ACHN (cell line): ENCODE results near the gene PEX6.
"Not testable (repeated sequence)": the region's sequence is repeated elsewhere in the genome, so short reads cannot be mapped to it uniquely, and the experiment has no call there.

Experiments
- DNase-seq: peaks from one replicate; pipeline ENCODE4 v3.0.0-alpha.2; 2015
- in situ Hi-C: cut with HindIII; loops from 2 replicates; pipeline ENCODE4 v1.10.0; 2017; ENCODE audit warnings: low sequenced_read_pairs, low pct_ligation_motif_present, low pct_unique_long_range_greater_than_20kb

PEX6 gene

GRCh38 chr6:42969934-42970333, 9.0 kb downstream of the PEX6 start:
- in situ Hi-C loops = no loop called here
- no peak for DNase-seq

- in situ Hi-C loops = no loop called here
- DNase-seq = no peak
Observed at GRCh38 chr6:42969431-42969830, 9.6 kb downstream of the PEX6 start.

DNA sequence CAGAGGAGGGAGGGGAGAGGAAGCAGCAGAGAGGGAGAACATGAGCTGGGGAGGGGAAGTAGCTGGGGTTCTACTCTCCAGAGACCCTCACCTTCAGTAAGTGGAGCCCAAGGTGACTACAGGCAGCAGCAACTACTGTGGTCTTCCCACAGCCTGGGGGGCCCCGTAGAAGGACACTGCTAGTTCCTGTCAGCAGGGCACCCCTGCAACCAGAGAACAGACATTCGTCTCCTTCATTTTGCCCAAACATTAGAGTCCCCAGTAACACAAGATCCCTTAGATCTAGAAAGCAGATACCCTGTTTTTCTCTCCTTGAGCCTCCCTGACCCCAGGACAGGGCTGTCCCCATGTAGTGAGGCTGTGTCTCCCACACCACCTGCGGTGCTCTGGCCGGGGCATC, 10.2 kb downstream of the PEX6 start:
- DNase-seq = no peak
- in situ Hi-C loops = no loop called here

DNA sequence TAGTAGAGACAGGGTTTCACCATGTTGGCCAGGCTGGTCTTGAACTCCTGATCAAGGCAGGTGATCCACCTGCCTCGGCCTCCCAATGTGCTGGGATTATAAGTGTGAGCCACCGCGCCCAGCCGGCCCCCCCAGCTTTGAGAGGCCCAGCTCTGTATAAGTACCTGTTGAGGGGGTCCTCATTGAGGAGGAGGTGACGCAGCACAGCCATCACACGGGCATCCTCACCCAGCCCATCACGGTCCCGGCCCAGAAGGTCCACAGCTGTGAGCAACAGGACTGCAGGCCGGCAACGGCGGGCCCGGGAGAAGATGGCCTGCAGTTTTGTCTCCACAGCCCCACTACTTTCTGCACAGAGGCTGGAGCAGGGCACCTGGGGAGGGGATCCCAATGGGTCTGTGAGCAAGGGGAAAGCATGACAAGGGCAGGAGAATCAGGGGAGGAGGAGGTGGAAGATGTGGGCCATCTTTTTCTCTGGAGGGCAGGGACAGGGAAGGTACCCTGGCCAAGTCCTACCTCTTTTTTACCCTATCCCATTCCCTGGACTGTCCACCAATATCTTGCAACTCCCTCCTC, 10.8 kb downstream of the PEX6 start:
- in situ Hi-C loops = no loop called here
- no peak for DNase-seq

DNA sequence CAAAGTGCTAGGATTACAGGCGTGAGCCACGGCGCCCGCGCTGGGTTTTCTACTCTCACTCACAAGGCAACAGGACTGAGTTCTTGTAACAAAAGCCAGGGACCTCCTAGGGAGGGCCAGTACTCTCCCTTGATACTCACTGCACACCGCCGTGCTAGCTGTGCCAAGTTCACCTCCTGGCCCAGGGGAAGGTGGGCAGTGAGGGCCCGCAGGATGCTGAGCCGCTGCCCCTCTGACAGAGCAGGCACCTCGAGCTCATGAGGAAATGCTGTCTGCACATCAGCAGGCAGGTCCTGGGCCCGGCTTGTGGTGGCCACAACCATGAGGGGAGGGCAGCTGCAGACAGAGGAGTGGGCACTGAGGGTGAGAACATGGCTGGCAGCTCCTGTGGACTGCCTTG, 11.8 kb downstream of the PEX6 start:
- in situ Hi-C loops = no loop called here
- no peak for DNase-seq

DNA sequence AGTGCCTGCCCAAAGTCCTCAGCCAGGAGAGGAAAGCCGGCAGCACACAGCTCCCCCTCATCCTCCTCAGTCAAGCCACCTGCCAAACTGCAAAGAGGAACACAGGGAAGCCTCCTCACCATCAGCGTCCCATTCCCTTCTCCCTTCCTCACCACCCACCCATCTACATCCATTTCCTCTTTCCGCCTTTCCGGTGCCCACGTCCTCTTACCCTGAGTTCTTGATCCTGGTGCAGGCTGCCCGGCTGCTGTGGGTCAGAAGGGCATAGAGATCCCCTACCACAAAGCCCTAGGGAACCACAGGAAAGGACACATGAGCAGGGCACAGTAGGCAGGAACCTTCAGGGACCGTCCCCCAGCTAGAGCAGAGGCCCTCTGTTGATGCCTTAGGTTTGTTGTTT, 12.4 kb downstream of the PEX6 start:
- in situ Hi-C loops = no loop called here
- DNase-seq = no peak

DNA sequence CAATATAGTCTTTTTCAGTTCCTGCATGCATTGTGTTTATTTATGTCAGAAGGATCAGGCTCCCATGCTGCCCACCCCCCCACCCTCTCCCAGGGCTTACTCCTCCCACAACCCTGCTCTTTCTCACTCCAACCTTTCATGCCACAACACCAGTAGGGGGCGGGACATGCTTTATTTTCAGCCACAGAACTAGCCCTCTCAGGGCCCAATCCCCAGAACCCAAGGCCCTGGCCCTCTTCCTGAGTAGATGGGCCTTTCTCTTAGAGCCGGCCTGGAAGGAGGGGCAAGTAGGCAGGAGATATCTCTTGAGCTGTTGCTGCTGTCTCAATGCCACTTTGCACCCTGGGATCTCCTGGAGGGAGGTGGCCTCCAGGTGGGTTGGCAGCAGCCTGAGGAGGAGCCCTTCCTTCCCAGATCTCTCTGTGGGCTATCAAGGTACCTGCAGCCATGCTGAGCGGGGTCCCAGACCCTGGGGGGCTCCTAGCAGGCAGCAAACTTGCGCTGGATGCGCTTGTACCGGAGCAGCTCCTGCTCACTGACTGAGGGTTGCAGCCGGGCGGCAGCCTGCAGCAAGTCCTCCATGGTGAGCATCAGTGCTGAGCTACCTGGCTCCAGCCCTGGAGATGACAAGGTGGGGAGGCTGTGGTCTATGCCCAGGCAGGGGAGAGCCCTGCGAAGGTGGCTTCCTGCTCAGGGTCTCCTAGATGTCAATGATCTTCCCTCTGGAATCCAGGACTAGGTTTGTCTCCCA, 15.0 kb downstream of the PEX6 start:
- in situ Hi-C loops = no loop called here
- peak; percentile 63 for DNase-seq

GRCh38 chr6:42963179-42963854, 15.7 kb downstream of the PEX6 start:
- in situ Hi-C loops = no loop called here

DNA sequence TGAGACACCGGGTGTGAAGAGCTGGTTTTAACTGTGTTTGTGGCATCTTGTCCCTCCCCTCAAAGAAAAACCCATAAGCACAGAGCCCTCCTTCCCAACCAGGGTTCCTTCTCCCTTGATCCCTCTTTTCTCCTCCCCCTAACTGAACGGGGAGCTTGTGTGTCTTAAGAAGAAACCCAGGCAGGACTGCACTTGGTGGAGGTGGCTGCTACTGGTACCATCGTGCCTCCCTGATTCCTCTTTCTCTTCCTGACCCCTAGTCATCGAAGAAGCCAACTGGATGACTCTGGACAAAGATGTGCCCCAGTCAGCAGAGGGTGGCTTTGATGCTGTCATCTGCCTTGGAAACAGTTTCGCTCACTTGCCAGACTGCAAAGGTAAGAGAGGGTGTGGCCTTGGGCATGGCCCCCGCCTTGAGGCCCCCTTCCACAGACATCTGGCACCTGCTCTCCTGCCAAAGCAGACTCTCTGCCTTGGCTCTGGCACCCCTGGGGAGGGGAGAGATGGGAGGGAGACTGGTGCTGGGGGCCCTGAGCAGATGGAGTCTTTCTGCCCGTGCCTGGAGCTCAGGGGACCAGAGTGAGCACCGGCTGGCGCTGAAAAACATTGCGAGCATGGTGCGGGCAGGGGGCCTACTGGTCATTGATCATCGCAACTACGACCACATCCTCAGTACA, 16.3 kb downstream of the PEX6 start:
- in situ Hi-C loops = no loop called here
- DNase-seq = no peak

More at GRCh38 chr6:42963179-42963854, 15.7 kb downstream of the PEX6 start:
- no peak for DNase-seq

DNA sequence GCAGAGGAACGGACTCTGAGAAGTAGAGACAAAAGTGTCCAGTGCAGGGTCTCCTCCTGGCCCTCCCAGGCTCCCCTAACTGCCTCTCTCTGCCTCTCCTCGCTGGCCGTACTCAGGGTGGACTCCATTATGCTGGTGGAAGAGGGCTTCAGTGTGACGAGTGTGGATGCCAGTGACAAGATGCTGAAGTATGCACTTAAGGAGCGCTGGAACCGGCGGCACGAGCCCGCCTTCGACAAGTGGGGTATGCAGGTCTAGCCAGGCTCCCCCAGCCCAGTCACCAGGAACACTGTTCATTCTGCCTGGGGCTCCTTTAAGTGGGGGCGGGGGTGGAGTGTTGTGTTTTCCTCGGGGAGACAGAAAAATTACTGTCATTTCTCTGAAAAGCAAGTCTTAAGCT, 16.9 kb downstream of the PEX6 start:
- in situ Hi-C loops = no loop called here
- no peak for DNase-seq

DNA sequence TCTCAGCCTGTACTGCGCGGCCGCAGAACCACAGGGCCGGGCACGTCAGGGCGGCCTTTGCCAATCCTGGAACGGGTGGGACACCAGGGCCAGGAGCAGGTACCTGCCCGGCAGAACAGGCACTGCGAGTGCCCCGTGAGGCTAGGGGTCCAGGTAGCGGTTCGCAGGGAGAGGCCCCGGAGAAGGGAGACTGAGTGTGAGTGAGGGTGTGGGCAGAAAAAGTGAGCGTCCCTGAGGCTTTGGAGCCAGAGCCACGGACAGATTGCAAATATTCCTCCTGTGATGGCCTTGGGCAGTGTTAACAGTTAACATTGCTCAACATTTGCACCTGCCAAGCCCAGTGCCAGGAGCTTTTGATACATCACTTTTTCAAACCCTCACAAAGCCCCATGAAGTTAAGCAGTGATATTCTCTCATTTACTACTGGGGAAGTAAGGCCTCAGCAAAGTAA, 17.9 kb downstream of the PEX6 start:
- in situ Hi-C loops = no loop called here
- no peak for DNase-seq

GRCh38 chr6:42960243-42961019, 18.6 kb downstream of the PEX6 start, which contains the start of gene GNMT:
TSS of gene GNMT (plus strand) at chr6:42960754. CDS start at chr6:42960768, 14 bp downstream.
- peak; percentile 39 for DNase-seq
- in situ Hi-C loops = no loop called here

DNA sequence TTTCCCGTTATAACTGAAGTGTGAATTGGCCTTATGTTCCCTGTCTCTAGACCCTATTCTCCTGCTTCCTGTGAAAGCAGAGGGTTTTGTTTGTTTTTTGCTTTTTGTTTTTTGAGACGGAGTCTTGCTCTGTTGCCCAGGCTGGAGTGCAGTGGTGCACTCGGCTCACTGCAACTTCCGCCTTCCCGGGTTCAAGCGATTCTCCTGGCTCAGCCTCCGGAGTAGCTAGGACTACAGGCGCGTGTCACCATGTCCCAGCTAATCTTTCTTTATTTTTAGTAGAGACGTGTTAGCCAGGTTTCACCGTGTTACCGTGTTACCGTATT, 19.1 kb downstream of the PEX6 start:
- no peak for DNase-seq
- in situ Hi-C loops = no loop called here

DNA sequence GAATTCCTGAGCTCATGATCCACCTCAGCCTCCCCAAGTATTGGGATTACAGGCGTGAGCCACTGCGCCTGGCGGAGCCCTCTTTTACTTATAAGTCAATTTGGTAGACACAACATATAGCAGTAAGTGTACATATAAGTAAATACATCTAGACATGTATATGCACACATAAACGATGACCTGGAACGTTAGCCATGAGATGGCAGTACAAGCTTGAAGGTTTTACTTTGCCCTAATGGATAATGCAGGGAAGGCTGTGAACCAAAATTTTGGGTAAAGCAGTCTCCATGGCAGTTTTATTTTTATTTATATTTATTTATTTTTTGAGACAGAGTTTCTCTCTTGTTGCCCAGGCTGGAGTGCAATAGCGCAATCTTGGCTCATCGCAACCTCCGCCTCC, 20.9 kb downstream of the PEX6 start:
- in situ Hi-C loops = no loop called here
- no peak for DNase-seq

- in situ Hi-C loops, DNase-seq: not testable (repeated sequence)
Observed at GRCh38 chr6:42954405-42954804, 24.6 kb downstream of the PEX6 start.

- DNase-seq = no peak
- in situ Hi-C loops = no loop called here
Observed at GRCh38 chr6:42952389-42952788, 26.6 kb downstream of the PEX6 start.

DNA sequence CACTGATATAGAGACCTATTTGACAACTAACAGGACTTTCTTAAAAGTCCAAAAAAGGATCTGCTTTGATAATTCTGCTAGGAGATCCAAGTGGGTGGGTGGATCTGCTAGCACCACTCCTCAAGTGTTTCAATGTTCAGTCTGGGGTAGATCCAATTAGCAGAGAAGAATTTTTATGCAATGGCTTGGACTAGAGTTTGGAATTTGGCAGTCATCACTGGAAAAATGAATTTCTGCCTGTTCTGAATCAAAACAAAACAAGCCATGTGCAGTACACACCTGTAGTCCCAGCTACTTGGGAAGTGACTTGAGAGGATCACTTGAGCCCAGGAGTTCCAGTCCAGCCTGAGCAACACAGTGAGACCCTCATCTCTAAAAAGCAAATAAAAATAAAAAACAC, 31.0 kb downstream of the PEX6 start:
- in situ Hi-C loops = no loop called here
- no peak for DNase-seq

- in situ Hi-C loops = no loop called here
- DNase-seq = no peak
Observed at GRCh38 chr6:42942444-42942843, 36.5 kb downstream of the PEX6 start.

DNA sequence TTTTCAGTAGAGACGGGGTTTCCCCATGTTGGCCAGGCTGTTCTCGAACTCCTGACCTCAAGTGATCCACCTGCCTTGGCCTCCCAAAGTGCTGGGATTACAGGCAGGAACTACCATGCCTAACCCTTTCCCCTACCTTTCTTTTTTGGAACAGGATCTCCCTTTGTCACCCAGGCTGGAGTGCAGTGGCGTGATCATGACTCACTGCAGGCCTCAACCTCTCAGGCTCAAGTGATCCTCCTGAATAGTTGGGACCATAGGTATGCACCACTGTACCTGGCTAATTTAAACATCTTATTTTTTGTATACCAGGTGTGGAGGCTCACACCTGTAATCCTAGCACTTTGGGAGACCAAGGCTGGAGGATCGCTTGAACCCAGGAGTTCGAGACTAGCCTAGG, 37.6 kb downstream of the PEX6 start:
- DNase-seq, in situ Hi-C loops: not testable (repeated sequence)
